ENCODE measurements around the gene ARHGAP28.

Gene ARHGAP28

DNA sequence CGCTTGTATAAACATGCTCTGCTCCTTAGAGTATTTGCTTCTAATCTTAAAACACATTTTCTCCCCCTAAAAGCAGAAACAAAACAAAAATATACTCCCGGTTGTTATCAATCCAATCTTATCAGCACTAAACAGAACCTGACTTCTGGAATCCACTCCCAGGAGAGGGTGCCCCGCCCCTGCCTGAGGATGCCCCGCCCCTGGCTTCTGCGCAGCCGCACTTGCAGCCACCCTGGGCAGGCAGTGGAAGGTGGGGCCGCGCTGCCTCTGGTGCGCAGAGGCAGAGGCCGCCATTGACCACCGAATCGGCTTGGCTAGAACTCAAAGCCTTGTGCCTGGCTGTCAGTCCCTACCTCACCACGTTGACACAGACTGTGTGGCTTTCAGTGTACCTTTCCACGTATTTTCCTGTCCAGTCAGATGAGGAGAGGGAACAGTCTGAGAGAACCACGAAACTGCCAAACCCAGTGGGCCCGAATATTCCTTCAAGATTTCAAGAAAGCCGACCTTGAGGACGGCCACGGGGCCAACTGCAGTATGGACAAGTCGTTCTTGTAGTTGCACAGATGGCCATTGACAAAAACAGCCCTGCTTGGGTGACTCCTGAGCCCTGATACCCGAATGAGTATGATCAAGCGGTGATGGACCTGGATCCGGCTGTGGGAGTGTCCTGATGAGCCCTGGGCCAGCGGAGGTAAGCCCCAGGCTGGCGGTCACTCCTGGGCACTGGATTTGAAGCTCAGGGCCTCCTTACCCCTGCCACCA lies 46.2 kb upstream of the ARHGAP28 start:
- WGBS (ENCODE audit: extremely low coverage, insufficient coverage, insufficient read length), result no CpG with 5 or more reads among the region's 25 CpGs
- Histone ChIP-seq H3K14ac (ENCODE audit: low read length) (no peak overlapping the region), H3K23ac (ENCODE audit: low read length) (no peak overlapping the region)

DNA sequence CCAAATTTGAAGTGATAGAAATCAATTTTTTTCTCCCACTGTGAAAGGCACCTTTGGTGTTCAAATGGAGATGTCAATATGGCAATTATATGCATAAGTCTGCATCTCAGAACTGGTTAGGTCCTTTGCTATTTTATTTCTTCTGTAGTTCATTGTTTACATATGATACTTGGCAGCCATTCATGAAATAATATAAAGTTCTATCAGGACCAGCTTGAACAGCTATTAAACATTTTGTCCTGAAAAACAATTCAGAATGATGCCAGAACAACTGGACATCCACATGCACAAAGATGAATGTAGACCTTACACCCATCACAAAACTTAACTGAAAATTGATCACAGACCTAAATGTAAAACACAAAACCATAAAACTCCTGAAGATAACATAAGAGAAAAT lies 41.8 kb upstream of the ARHGAP28 start:
- H2BK12ac ChIP-seq (ENCODE audit: low read length), result no peak overlapping the region
- no peak overlapping the region for H3K23ac ChIP-seq (ENCODE audit: low read length)
- no peak overlapping the region for H4K12ac ChIP-seq (ENCODE audit: low read depth, low read length)
- H3K27me3 ChIP-seq (ENCODE audit: insufficient read depth, low read length), result no peaks in the 10 kb centered on the region
- no peak overlapping the region for H3K18ac ChIP-seq (ENCODE audit: low read length)
- H3K9me3 ChIP-seq (ENCODE audit: insufficient read depth, low read depth, low read length), result peaks cover 2% of the 10 kb centered on the region
- H3K4me2 ChIP-seq (ENCODE audit: low read length), result no peak overlapping the region
- peaks cover 2% of the 10 kb centered on the region for H3K79me1 ChIP-seq (ENCODE audit: low read length)
- H2AK5ac ChIP-seq (ENCODE audit: low read length), result no peak overlapping the region
- H3K14ac ChIP-seq (ENCODE audit: low read length), result no peak overlapping the region
- H2AFZ ChIP-seq (ENCODE audit: insufficient read depth, low read length, poor library complexity), result no peak overlapping the region
- H2BK5ac ChIP-seq (ENCODE audit: low read depth, low read length, poor library complexity), result no peak overlapping the region
- H3K79me2 ChIP-seq (ENCODE audit: control insufficient read depth, insufficient read depth, low read length, poor library complexity), result no peaks in the 10 kb centered on the region
- no peak overlapping the region for H3K4me3 ChIP-seq (ENCODE audit: low read depth, low read length)
- DNase-seq, result no peak
- H3K27ac ChIP-seq (ENCODE audit: low read depth, low read length), result no peak overlapping the region
- no peak overlapping the region for H2BK120ac ChIP-seq (ENCODE audit: insufficient read depth, low read length, poor library complexity)
- no peak overlapping the region for H4K91ac ChIP-seq (ENCODE audit: low read depth, low read length)
- peaks cover 6 to 8% of the 10 kb centered on the region in 2 experiments for H3K4me1 ChIP-seq (ENCODE audit: control insufficient read depth in 1 of 2, insufficient read depth in 2 of 2, low read length in 2 of 2)
- H4K8ac ChIP-seq (ENCODE audit: low read depth, low read length), result no peak overlapping the region
- no peak overlapping the region for H3K4ac ChIP-seq (ENCODE audit: low read depth, low read length)
- H3K36me3 ChIP-seq (ENCODE audit: control insufficient read depth in 1 of 2, insufficient read depth in 2 of 2, low read length in 2 of 2), result no peaks in the 10 kb centered on the region
- H3K9ac ChIP-seq (ENCODE audit: low read length), result no peak overlapping the region

More for the DNA sequence above, 46.2 kb upstream of the ARHGAP28 start:
- Histone ChIP-seq H3K79me2 (ENCODE audit: control insufficient read depth, insufficient read depth, low read length, poor library complexity) (no peaks in the 10 kb centered on the region), H2AK5ac (ENCODE audit: low read length) (peak overlapping the region; percentile 6), H3K27me3 (ENCODE audit: insufficient read depth, low read length) (no peaks in the 10 kb centered on the region), H2BK5ac (ENCODE audit: low read depth, low read length, poor library complexity) (no peak overlapping the region), H3K9ac (ENCODE audit: low read length) (no peak overlapping the region), H3K4me1 (ENCODE audit: control insufficient read depth in 1 of 2, insufficient read depth in 2 of 2, low read length in 2 of 2) (peaks cover 10 to 11% of the 10 kb centered on the region in 2 experiments), H2AFZ (ENCODE audit: insufficient read depth, low read length, poor library complexity) (no peak overlapping the region), H4K12ac (ENCODE audit: low read depth, low read length) (no peak overlapping the region), H3K4me2 (ENCODE audit: low read length) (no peak overlapping the region), H3K18ac (ENCODE audit: low read length) (no peak overlapping the region), H2BK12ac (ENCODE audit: low read length) (peak overlapping the region; percentile 28), H3K4ac (ENCODE audit: low read depth, low read length) (no peak overlapping the region), H3K79me1 (ENCODE audit: low read length) (peaks cover 5% of the 10 kb centered on the region), H4K91ac (ENCODE audit: low read depth, low read length) (peak overlapping the region; percentile 12), H3K36me3 (ENCODE audit: control insufficient read depth in 1 of 2, insufficient read depth in 2 of 2, low read length in 2 of 2) (no peaks in the 10 kb centered on the region), H3K9me3 (ENCODE audit: insufficient read depth, low read depth, low read length) (peaks cover 2% of the 10 kb centered on the region), H4K8ac (ENCODE audit: low read depth, low read length) (no peak overlapping the region), H3K27ac (ENCODE audit: low read depth, low read length) (no peak overlapping the region), H2BK120ac (ENCODE audit: insufficient read depth, low read length, poor library complexity) (peak overlapping the region; percentile 20), H3K4me3 (ENCODE audit: low read depth, low read length) (no peak overlapping the region)
- DNase-seq, result peak; percentile 78 to 87

DNA sequence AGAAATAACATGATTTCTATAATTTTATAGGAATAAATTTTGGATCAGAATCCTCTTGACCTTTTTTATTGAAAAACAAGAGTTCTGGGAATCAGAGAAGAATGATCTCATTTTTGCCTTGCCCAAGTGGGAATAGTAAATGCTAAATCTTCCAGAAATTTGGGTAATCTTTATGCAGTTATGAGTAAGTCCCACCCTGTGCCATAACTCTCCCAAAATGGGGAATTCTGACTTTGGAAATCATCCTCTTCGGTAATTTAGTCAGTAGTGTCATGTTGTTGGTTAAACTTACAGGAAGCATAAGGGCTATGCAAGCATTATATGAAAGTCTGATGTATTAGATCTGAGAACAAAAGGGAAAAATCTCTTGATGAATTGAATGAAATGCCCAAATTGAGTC lies 20.6 kb upstream of the ARHGAP28 start:
- no CpG with 5 or more reads among the region's 1 CpG for WGBS (ENCODE audit: extremely low coverage, insufficient coverage, insufficient read length)

DNA sequence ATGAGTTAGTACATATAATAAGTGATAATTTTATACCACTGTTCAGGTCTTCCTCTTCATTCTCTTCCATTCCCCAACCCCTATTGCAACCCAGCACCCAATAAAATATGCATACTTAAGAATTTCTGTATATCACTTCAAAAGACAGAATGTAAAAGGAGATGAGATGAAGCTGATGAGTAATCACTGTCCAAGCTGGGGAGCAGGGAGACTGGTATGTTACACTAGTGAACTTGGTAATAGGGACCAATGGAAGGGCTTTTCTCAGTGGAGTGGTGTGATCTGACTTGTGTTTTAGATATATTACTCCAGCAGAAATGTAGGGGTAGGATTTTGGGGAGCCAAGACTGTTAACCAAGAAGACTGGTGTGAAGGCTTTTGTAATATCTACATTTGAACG lies 18.0 kb upstream of the ARHGAP28 start:
- no peak overlapping the region for H2BK12ac ChIP-seq (ENCODE audit: low read length)
- no peak overlapping the region for H3K18ac ChIP-seq (ENCODE audit: low read length)
- WGBS (ENCODE audit: extremely low coverage, insufficient coverage, insufficient read length), result no CpG with 5 or more reads among the region's 1 CpG
- no peak for DNase-seq
- H3K79me1 ChIP-seq (ENCODE audit: low read length), result no peaks in the 10 kb centered on the region
- no peaks in the 10 kb centered on the region for H3K79me2 ChIP-seq (ENCODE audit: control insufficient read depth, insufficient read depth, low read length, poor library complexity)
- H3K23ac ChIP-seq (ENCODE audit: low read length), result no peak overlapping the region
- no peak overlapping the region for H4K91ac ChIP-seq (ENCODE audit: low read depth, low read length)
- no peak overlapping the region for H2BK5ac ChIP-seq (ENCODE audit: low read depth, low read length, poor library complexity)
- peaks cover 3 to 5% of the 10 kb centered on the region in 2 experiments for H3K4me1 ChIP-seq (ENCODE audit: control insufficient read depth in 1 of 2, insufficient read depth in 2 of 2, low read length in 2 of 2)
- H3K27me3 ChIP-seq (ENCODE audit: insufficient read depth, low read length), result no peaks in the 10 kb centered on the region
- no peak overlapping the region for H4K8ac ChIP-seq (ENCODE audit: low read depth, low read length)
- H2BK120ac ChIP-seq (ENCODE audit: insufficient read depth, low read length, poor library complexity), result no peak overlapping the region
- H3K36me3 ChIP-seq (ENCODE audit: control insufficient read depth in 1 of 2, insufficient read depth in 2 of 2, low read length in 2 of 2), result no peaks in the 10 kb centered on the region
- H3K9ac ChIP-seq (ENCODE audit: low read length), result no peak overlapping the region
- no peak overlapping the region for H3K4me2 ChIP-seq (ENCODE audit: low read length)
- H3K14ac ChIP-seq (ENCODE audit: low read length), result no peak overlapping the region
- H4K12ac ChIP-seq (ENCODE audit: low read depth, low read length), result no peak overlapping the region
- no peak overlapping the region for H2AK5ac ChIP-seq (ENCODE audit: low read length)
- no peak overlapping the region for H3K27ac ChIP-seq (ENCODE audit: low read depth, low read length)
- H3K9me3 ChIP-seq (ENCODE audit: insufficient read depth, low read depth, low read length), result no peaks in the 10 kb centered on the region
- H3K4ac ChIP-seq (ENCODE audit: low read depth, low read length), result no peak overlapping the region
- no peak overlapping the region for H3K4me3 ChIP-seq (ENCODE audit: low read depth, low read length)
- H2AFZ ChIP-seq (ENCODE audit: insufficient read depth, low read length, poor library complexity), result no peak overlapping the region

More for the DNA sequence above, 20.6 kb upstream of the ARHGAP28 start:
- Histone ChIP-seq H3K36me3 (ENCODE audit: control insufficient read depth in 1 of 2, insufficient read depth in 2 of 2, low read length in 2 of 2) (no peaks in the 10 kb centered on the region), H4K12ac (ENCODE audit: low read depth, low read length) (no peak overlapping the region), H2AFZ (ENCODE audit: insufficient read depth, low read length, poor library complexity) (no peak overlapping the region), H2BK5ac (ENCODE audit: low read depth, low read length, poor library complexity) (no peak overlapping the region), H3K27me3 (ENCODE audit: insufficient read depth, low read length) (no peaks in the 10 kb centered on the region), H3K79me1 (ENCODE audit: low read length) (no peaks in the 10 kb centered on the region), H3K27ac (ENCODE audit: low read depth, low read length) (no peak overlapping the region), H3K79me2 (ENCODE audit: control insufficient read depth, insufficient read depth, low read length, poor library complexity) (no peaks in the 10 kb centered on the region), H4K91ac (ENCODE audit: low read depth, low read length) (no peak overlapping the region), H2AK5ac (ENCODE audit: low read length) (no peak overlapping the region), H2BK120ac (ENCODE audit: insufficient read depth, low read length, poor library complexity) (no peak overlapping the region), H3K4me2 (ENCODE audit: low read length) (no peak overlapping the region), H3K4ac (ENCODE audit: low read depth, low read length) (no peak overlapping the region), H3K23ac (ENCODE audit: low read length) (no peak overlapping the region), H2BK12ac (ENCODE audit: low read length) (no peak overlapping the region), H3K9ac (ENCODE audit: low read length) (no peak overlapping the region), H3K9me3 (ENCODE audit: insufficient read depth, low read depth, low read length) (no peaks in the 10 kb centered on the region), H4K8ac (ENCODE audit: low read depth, low read length) (no peak overlapping the region), H3K4me3 (ENCODE audit: low read depth, low read length) (no peak overlapping the region), H3K14ac (ENCODE audit: low read length) (no peak overlapping the region), H3K4me1 (ENCODE audit: control insufficient read depth in 1 of 2, insufficient read depth in 2 of 2, low read length in 2 of 2) (no peaks in the 10 kb centered on the region), H3K18ac (ENCODE audit: low read length) (no peak overlapping the region)
- no peak for DNase-seq

All from trophoblast cell (in vitro differentiated cells and primary cell).